GM23338 (cell line): Measurements from ENCODE around the gene SLX4. TPM values are rescaled to one million over a fixed set of nuclear protein-coding genes. Genes with fewer than 3 reads are reported as not detected.

ENCODE experiments used
- ATAC-seq: fragments of 200-7000 bp; cut with Tn5 transposase; 3 replicates; pipeline ENCODE4 v1.9.1; 2020
- DNase-seq: peaks from one replicate; pipeline ENCODE4 v3.0.0-alpha.2; 2015; ENCODE audit warnings: low spot score
- H2AFZ ChIP-seq: fragments of 200-600 bp; sonication (generic); 2 replicates; pipeline ENCODE4 v1.8.0; 2016; ENCODE audit warnings: antibody characterized with exemption, mild to moderate bottlenecking, moderate library complexity
- H3F3A ChIP-seq: fragments of 200-600 bp; sonication (generic); replicated peaks from 2 replicates; pipeline ENCODE4 v1.8.0; 2017; ENCODE audit warnings: antibody characterized with exemption, mixed run types, low read depth
- H3K27ac ChIP-seq: fragments of 200-600 bp; sonication (generic); 2 replicates; pipeline ENCODE4 v1.6.1; 2016; ENCODE audit warnings: low read depth
- H3K27me3 ChIP-seq: fragments of 200-600 bp; sonication (generic); 2 replicates; pipeline ENCODE4 v1.8.0; 2016; ENCODE audit warnings: mild to moderate bottlenecking, mixed run types, moderate library complexity; ENCODE audit not compliant: insufficient read depth
- H3K36me3 ChIP-seq: fragments of 200-600 bp; sonication (generic); 2 replicates; pipeline ENCODE4 v1.8.0; 2016; ENCODE audit warnings: mild to moderate bottlenecking; ENCODE audit not compliant: insufficient read depth
- H3K4me1 ChIP-seq: fragments of 200-600 bp; sonication (generic); 2 replicates; pipeline ENCODE4 v1.8.0; 2016; ENCODE audit warnings: mild to moderate bottlenecking, moderate library complexity; ENCODE audit not compliant: insufficient read depth
- H3K4me2 ChIP-seq: fragments of 200-600 bp; sonication (generic); 2 replicates; pipeline ENCODE4 v1.7.1; 2017; ENCODE audit warnings: mixed run types
- H3K4me3 ChIP-seq: fragments of 200-600 bp; sonication (generic); 2 replicates; pipeline ENCODE4 v1.6.1; 2016; ENCODE audit warnings: mixed run types
- H3K79me2 ChIP-seq: fragments of 200-600 bp; sonication (generic); replicated peaks from 2 replicates; pipeline ENCODE4 v1.8.0; 2017; ENCODE audit warnings: mild to moderate bottlenecking; ENCODE audit not compliant: insufficient read depth
- H3K9me2 ChIP-seq: fragments of 200-600 bp; sonication (generic); 2 replicates; pipeline ENCODE4 v1.8.0; 2017; ENCODE audit not compliant: insufficient read depth
- H4K20me1 ChIP-seq: fragments of 200-600 bp; sonication (generic); replicated peaks from 2 replicates; pipeline ENCODE4 v1.8.0; 2017; ENCODE audit warnings: mild to moderate bottlenecking; ENCODE audit not compliant: insufficient read depth
- H3K27ac Mint-ChIP-seq: 2 replicates; pipeline ENCODE4 v1.8.0; 2020; ENCODE audit warnings: inconsistent platforms, mild to moderate bottlenecking, moderate library complexity, mixed read lengths
- H3K27me3 Mint-ChIP-seq: 3 replicates; pipeline ENCODE4 v1.8.0; 2022; ENCODE audit warnings: low read depth, mild to moderate bottlenecking, moderate library complexity, mixed read lengths, inconsistent platforms; ENCODE audit not compliant: insufficient read depth, poor library complexity
- H3K36me3 Mint-ChIP-seq: 3 replicates; pipeline ENCODE4 v1.8.0; 2021; ENCODE audit warnings: low read depth, mild to moderate bottlenecking, inconsistent platforms, moderate library complexity, mixed read lengths
- H3K4me1 Mint-ChIP-seq: 3 replicates; pipeline ENCODE4 v1.8.0; 2020; ENCODE audit warnings: mild to moderate bottlenecking, inconsistent platforms, mixed read lengths
- H3K4me3 Mint-ChIP-seq: 3 replicates; pipeline ENCODE4 v1.8.0; 2021; ENCODE audit warnings: moderate library complexity, mild to moderate bottlenecking, inconsistent platforms, mixed read lengths
- H3K9me3 Mint-ChIP-seq: 3 replicates; pipeline ENCODE4 v1.8.0; 2020; ENCODE audit warnings: moderate library complexity, mild to moderate bottlenecking, inconsistent platforms, mixed read lengths
- CREB1 ChIP-seq: fragments of 250-450 bp; sonication (Bioruptor Pico); IDR thresholded peaks from 2 replicates; pipeline ENCODE4 v1.5.0; 2020; ENCODE audit warnings: low read depth, mild to moderate bottlenecking, moderate library complexity
- EZH2 ChIP-seq: fragments of 200-600 bp; sonication (generic); IDR thresholded peaks from one replicate; pipeline ENCODE4 v1.8.0; 2017; ENCODE audit warnings: antibody characterized with exemption, mild to moderate bottlenecking, low read depth; ENCODE audit not compliant: unreplicated experiment
- EZH2phosphoT487 ChIP-seq: fragments of 200-600 bp; sonication (generic); IDR thresholded peaks from one replicate; pipeline ENCODE4 v1.8.1; 2018; ENCODE audit warnings: antibody characterized with exemption; ENCODE audit not compliant: unreplicated experiment
- JUNB ChIP-seq: IDR thresholded peaks from one replicate; pipeline ENCODE4 v1.6.1; 2016; ENCODE audit warnings: antibody characterized with exemption; ENCODE audit not compliant: unreplicated experiment
- NANOG ChIP-seq: IDR thresholded peaks from 2 replicates; pipeline ENCODE4 v1.6.1; 2016; ENCODE audit warnings: antibody characterized with exemption, borderline replicate concordance
- POLR2AphosphoS5 ChIP-seq: IDR thresholded peaks from 2 replicates; pipeline ENCODE4 v1.6.1; 2016; ENCODE audit warnings: antibody characterized with exemption, low read depth
- STAT1 ChIP-seq: IDR thresholded peaks from one replicate; pipeline ENCODE4 v1.6.1; 2016; ENCODE audit warnings: antibody characterized with exemption; ENCODE audit not compliant: unreplicated experiment
- ZNF114 ChIP-seq: fragments of 250-450 bp; sonication (Bioruptor Pico); IDR thresholded peaks from 2 replicates; pipeline ENCODE4 v1.5.0; 2020; ENCODE audit warnings: mild to moderate bottlenecking, moderate library complexity
- ZNF331 ChIP-seq: fragments of 250-450 bp; sonication (Bioruptor Pico); IDR thresholded peaks from 2 replicates; pipeline ENCODE4 v1.5.0; 2020; ENCODE audit warnings: low read depth, mild to moderate bottlenecking, moderate library complexity
- polyA plus RNA-seq: library from polyadenylated mRNA; unstranded; fragments of >200 nt; fragmentation: Nextera tagmentation; extraction: Ambion mirVana; gene quantifications from 2 replicates; pipeline ENCODE4 v1.2.1, GENCODE V29; 2016
- total RNA-seq: library from RNA; depleted of rRNA; stranded (reverse); fragments of >200 nt; shearing (Covaris generic); gene quantifications from 2 replicates; pipeline ENCODE4 v1.2.3, GENCODE V29; 2014
- TF ChIP-seq, protein P1 (sequence below): IDR thresholded peaks from 2 replicates; pipeline ENCODE4 v1.6.1; 2016; ENCODE audit warnings: antibody characterized with exemption
- TF ChIP-seq, protein P2 (sequence below), 2 experiments: fragments of 200-600 bp in 1 of 2; sonication (generic) in 1 of 2; conservative IDR thresholded peaks; 2 replicates each; pipeline versions ENCODE4 v1.5.1 to v1.6.1; 2016 to 2017; ENCODE audit warnings: antibody characterized with exemption in 2 of 2, low read depth in 2 of 2, mild to moderate bottlenecking in 2 of 2, moderate library complexity in 1 of 2
- TF ChIP-seq, protein P3 (sequence below): IDR thresholded peaks from one replicate; pipeline ENCODE4 v1.6.1; 2018; ENCODE audit warnings: antibody characterized with exemption; ENCODE audit not compliant: unreplicated experiment
- TF ChIP-seq, protein P4 (sequence below): fragments of 250-450 bp; sonication (Bioruptor Pico); IDR thresholded peaks from 2 replicates; pipeline ENCODE4 v1.5.0; 2020; ENCODE audit warnings: mild to moderate bottlenecking, moderate library complexity

SLX4 gene
- total and polyA plus RNA-seq, 2 experiments from 2014 or later: 3.0 to 15.2 TPM

DNA sequence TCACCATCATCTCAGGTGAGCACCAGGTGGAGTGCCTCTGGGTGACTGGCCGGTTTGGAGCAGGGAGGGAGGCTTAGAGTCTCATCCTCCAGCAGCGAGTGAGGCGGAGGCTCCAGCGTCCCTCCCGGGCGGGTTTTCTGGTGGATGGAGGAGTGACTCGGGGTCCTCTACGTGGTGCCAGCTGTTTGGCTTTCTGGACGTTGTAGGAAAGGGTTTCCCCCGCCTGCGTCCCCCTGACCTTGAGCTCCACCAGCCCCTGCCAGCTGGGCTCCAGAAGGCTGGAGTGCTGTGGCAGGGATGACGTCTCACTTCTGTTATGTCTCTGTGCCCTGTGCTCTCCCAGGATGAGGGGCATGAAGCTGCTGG lies 43.6 kb upstream of the SLX4 start:
- no peaks in the 10 kb centered on the region for H3K9me2 ChIP-seq
- no peaks in the 10 kb centered on the region for H3K79me2 ChIP-seq
- Mint-ChIP-seq H3K27me3 (peaks cover 22% of the 10 kb centered on the region), H3K4me1 (peaks cover 30% of the 10 kb centered on the region; the same call in 2 of the 3 replicates), H3K9me3 (no peaks in the 10 kb centered on the region), H3K4me3 (no peak overlapping the region), H3K27ac (peak overlapping the region; percentile 88; the same call in 1 of the 2 replicates), H3K36me3 (peaks cover 82% of the 10 kb centered on the region)
- ATAC-seq (no peak), DNase-seq (no peak)
- H3K36me3 ChIP-seq: peaks cover 15% of the 10 kb centered on the region; the same call in 1 of the 2 replicates
- H4K20me1 ChIP-seq: no peaks in the 10 kb centered on the region; the same call in none of the 2 replicates
- H3K27me3 ChIP-seq: no peaks in the 10 kb centered on the region
- H3K4me2 ChIP-seq: no peak overlapping the region
- H3F3A ChIP-seq: peaks cover 22% of the 10 kb centered on the region; the same call in 1 of the 2 replicates
- no peak overlapping the region for H3K4me3 ChIP-seq
- TF ChIP-seq, protein P1, sequence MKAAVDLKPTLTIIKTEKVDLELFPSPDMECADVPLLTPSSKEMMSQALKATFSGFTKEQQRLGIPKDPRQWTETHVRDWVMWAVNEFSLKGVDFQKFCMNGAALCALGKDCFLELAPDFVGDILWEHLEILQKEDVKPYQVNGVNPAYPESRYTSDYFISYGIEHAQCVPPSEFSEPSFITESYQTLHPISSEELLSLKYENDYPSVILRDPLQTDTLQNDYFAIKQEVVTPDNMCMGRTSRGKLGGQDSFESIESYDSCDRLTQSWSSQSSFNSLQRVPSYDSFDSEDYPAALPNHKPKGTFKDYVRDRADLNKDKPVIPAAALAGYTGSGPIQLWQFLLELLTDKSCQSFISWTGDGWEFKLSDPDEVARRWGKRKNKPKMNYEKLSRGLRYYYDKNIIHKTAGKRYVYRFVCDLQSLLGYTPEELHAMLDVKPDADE: no peak
- no peak for TF ChIP-seq CREB1 (CRISPR knock-in tag)
- TF ChIP-seq, protein P2, sequence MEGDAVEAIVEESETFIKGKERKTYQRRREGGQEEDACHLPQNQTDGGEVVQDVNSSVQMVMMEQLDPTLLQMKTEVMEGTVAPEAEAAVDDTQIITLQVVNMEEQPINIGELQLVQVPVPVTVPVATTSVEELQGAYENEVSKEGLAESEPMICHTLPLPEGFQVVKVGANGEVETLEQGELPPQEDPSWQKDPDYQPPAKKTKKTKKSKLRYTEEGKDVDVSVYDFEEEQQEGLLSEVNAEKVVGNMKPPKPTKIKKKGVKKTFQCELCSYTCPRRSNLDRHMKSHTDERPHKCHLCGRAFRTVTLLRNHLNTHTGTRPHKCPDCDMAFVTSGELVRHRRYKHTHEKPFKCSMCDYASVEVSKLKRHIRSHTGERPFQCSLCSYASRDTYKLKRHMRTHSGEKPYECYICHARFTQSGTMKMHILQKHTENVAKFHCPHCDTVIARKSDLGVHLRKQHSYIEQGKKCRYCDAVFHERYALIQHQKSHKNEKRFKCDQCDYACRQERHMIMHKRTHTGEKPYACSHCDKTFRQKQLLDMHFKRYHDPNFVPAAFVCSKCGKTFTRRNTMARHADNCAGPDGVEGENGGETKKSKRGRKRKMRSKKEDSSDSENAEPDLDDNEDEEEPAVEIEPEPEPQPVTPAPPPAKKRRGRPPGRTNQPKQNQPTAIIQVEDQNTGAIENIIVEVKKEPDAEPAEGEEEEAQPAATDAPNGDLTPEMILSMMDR (conservative IDR thresholded peaks at IDR 0.05; ENCODE audit: low read depth in 2 of 2): no peak
- TF ChIP-seq, protein P3, sequence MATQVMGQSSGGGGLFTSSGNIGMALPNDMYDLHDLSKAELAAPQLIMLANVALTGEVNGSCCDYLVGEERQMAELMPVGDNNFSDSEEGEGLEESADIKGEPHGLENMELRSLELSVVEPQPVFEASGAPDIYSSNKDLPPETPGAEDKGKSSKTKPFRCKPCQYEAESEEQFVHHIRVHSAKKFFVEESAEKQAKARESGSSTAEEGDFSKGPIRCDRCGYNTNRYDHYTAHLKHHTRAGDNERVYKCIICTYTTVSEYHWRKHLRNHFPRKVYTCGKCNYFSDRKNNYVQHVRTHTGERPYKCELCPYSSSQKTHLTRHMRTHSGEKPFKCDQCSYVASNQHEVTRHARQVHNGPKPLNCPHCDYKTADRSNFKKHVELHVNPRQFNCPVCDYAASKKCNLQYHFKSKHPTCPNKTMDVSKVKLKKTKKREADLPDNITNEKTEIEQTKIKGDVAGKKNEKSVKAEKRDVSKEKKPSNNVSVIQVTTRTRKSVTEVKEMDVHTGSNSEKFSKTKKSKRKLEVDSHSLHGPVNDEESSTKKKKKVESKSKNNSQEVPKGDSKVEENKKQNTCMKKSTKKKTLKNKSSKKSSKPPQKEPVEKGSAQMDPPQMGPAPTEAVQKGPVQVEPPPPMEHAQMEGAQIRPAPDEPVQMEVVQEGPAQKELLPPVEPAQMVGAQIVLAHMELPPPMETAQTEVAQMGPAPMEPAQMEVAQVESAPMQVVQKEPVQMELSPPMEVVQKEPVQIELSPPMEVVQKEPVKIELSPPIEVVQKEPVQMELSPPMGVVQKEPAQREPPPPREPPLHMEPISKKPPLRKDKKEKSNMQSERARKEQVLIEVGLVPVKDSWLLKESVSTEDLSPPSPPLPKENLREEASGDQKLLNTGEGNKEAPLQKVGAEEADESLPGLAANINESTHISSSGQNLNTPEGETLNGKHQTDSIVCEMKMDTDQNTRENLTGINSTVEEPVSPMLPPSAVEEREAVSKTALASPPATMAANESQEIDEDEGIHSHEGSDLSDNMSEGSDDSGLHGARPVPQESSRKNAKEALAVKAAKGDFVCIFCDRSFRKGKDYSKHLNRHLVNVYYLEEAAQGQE: no peak
- no peak for TF ChIP-seq EZH2
- TF ChIP-seq EZH2phosphoT487: no peak
- TF ChIP-seq NANOG: no peak
- no peak for TF ChIP-seq ZNF114 (CRISPR knock-in tag)
- no peak for TF ChIP-seq JUNB
- no peak for TF ChIP-seq POLR2AphosphoS5
- no peak for TF ChIP-seq STAT1
- TF ChIP-seq ZNF331 (CRISPR knock-in tag): no peak
- TF ChIP-seq, protein P4, sequence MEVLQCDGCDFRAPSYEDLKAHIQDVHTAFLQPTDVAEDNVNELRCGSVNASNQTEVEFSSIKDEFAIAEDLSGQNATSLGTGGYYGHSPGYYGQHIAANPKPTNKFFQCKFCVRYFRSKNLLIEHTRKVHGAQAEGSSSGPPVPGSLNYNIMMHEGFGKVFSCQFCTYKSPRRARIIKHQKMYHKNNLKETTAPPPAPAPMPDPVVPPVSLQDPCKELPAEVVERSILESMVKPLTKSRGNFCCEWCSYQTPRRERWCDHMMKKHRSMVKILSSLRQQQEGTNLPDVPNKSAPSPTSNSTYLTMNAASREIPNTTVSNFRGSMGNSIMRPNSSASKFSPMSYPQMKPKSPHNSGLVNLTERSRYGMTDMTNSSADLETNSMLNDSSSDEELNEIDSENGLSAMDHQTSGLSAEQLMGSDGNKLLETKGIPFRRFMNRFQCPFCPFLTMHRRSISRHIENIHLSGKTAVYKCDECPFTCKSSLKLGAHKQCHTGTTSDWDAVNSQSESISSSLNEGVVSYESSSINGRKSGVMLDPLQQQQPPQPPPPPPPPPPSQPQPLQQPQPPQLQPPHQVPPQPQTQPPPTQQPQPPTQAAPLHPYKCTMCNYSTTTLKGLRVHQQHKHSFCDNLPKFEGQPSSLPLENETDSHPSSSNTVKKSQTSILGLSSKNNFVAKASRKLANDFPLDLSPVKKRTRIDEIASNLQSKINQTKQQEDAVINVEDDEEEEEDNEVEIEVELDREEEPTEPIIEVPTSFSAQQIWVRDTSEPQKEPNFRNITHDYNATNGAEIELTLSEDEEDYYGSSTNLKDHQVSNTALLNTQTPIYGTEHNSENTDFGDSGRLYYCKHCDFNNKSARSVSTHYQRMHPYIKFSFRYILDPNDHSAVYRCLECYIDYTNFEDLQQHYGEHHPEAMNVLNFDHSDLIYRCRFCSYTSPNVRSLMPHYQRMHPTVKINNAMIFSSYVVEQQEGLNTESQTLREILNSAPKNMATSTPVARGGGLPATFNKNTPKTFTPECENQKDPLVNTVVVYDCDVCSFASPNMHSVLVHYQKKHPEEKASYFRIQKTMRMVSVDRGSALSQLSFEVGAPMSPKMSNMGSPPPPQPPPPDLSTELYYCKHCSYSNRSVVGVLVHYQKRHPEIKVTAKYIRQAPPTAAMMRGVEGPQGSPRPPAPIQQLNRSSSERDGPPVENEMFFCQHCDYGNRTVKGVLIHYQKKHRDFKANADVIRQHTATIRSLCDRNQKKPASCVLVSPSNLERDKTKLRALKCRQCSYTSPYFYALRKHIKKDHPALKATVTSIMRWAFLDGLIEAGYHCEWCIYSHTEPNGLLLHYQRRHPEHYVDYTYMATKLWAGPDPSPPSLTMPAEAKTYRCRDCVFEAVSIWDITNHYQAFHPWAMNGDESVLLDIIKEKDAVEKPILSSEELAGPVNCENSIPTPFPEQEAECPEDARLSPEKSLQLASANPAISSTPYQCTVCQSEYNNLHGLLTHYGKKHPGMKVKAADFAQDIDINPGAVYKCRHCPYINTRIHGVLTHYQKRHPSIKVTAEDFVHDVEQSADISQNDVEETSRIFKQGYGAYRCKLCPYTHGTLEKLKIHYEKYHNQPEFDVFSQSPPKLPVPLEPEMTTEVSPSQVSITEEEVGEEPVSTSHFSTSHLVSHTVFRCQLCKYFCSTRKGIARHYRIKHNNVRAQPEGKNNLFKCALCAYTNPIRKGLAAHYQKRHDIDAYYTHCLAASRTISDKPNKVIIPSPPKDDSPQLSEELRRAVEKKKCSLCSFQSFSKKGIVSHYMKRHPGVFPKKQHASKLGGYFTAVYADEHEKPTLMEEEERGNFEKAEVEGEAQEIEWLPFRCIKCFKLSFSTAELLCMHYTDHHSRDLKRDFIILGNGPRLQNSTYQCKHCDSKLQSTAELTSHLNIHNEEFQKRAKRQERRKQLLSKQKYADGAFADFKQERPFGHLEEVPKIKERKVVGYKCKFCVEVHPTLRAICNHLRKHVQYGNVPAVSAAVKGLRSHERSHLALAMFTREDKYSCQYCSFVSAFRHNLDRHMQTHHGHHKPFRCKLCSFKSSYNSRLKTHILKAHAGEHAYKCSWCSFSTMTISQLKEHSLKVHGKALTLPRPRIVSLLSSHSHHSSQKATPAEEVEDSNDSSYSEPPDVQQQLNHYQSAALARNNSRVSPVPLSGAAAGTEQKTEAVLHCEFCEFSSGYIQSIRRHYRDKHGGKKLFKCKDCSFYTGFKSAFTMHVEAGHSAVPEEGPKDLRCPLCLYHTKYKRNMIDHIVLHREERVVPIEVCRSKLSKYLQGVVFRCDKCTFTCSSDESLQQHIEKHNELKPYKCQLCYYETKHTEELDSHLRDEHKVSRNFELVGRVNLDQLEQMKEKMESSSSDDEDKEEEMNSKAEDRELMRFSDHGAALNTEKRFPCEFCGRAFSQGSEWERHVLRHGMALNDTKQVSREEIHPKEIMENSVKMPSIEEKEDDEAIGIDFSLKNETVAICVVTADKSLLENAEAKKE (CRISPR knock-in tag): no peak
- H3K27ac ChIP-seq: peak overlapping the region; percentile 74
- H2AFZ ChIP-seq: no peak overlapping the region
- H3K4me1 ChIP-seq: peaks cover 7% of the 10 kb centered on the region
